OCI-LY3 (cell line): ENCODE results near the gene FAM241B.

ENCODE experiments used
- H2AFZ ChIP-seq: fragments of 200-600, 300-600 bp; shearing (Covaris generic); 2 replicates; pipeline ENCODE4 v1.6.0; 2014; ENCODE audit warnings: antibody characterized with exemption, low read depth, low read length
- H3K27ac ChIP-seq: fragments of 200-600, 300-600 bp; sonication (generic); 2 replicates; pipeline ENCODE4 v1.5.1; 2014; ENCODE audit warnings: mild to moderate bottlenecking, low read length, moderate library complexity, mixed read lengths
- H3K27me3 ChIP-seq: fragments of 200-600, 300-600 bp; sonication (generic); 2 replicates; pipeline ENCODE4 v1.6.1; 2014; ENCODE audit warnings: low read depth, low read length, mixed read lengths
- H3K36me3 ChIP-seq: fragments of 200-600, 300-600 bp; sonication (generic); replicated peaks from 2 replicates; pipeline ENCODE3; 2014; ENCODE audit warnings: low read depth, low read length, mixed read lengths
- H3K4me1 ChIP-seq: fragments of 300-600, 200-600 bp; sonication (generic); 2 replicates; pipeline ENCODE4 v1.6.1; 2014; ENCODE audit warnings: low read length, mixed read lengths
- H3K4me2 ChIP-seq: fragments of 200-600, 300-600 bp; sonication (generic); 2 replicates; pipeline ENCODE4 v1.6.1; 2014; ENCODE audit warnings: low read length, mixed read lengths
- H3K4me3 ChIP-seq: fragments of 300-600, 200-600 bp; sonication (generic); 2 replicates; pipeline ENCODE4 v1.5.1; 2014; ENCODE audit warnings: antibody characterized with exemption, mild to moderate bottlenecking, low read length, moderate library complexity
- H3K79me2 ChIP-seq: fragments of 300-600, 200-600 bp; shearing (Covaris generic); 2 replicates; pipeline ENCODE4 v1.6.1; 2014; ENCODE audit warnings: mild to moderate bottlenecking, low read length, mixed read lengths
- H3K9ac ChIP-seq: fragments of 300-600, 200-600 bp; shearing (Covaris generic); 2 replicates; pipeline ENCODE4 v1.6.0; 2014; ENCODE audit warnings: mild to moderate bottlenecking, low read length, moderate library complexity
- H3K9me3 ChIP-seq: fragments of 200-600, 300-600 bp; shearing (Covaris generic); 2 replicates; pipeline ENCODE4 v1.6.1; 2014; ENCODE audit warnings: low read length, mixed read lengths; ENCODE audit not compliant: insufficient read depth
- H4K20me1 ChIP-seq: fragments of 200-600, 300-600 bp; sonication (generic); 2 replicates; pipeline ENCODE4 v1.6.1; 2016; ENCODE audit warnings: low read length, mixed read lengths; ENCODE audit not compliant: insufficient read depth
- CTCF ChIP-seq: fragments of 200-600, 300-600 bp; sonication (generic); IDR thresholded peaks from 2 replicates; pipeline ENCODE4 v1.5.1; 2014; ENCODE audit warnings: antibody characterized with exemption, low read length, low read depth
- EZH2phosphoT487 ChIP-seq: fragments of 200-600 bp; shearing (Covaris generic); IDR thresholded peaks from 2 replicates; pipeline ENCODE4 v1.6.1; 2018; ENCODE audit warnings: antibody characterized with exemption, mixed run types, low read depth

FAM241B gene

GRCh38 chr10:69643779-69644657 is 14.0 kb downstream of the FAM241B start:
- no peaks in the 10 kb centered on the region for H3K27me3 ChIP-seq
- H3K4me1 ChIP-seq: no peaks in the 10 kb centered on the region
- TF ChIP-seq CTCF (no peak), EZH2phosphoT487 (no peak)
- no peaks in the 10 kb centered on the region for H4K20me1 ChIP-seq
- H3K4me3 ChIP-seq: no peak overlapping the region
- H3K9me3 ChIP-seq: no peaks in the 10 kb centered on the region
- no peak overlapping the region for H3K27ac ChIP-seq
- H3K79me2 ChIP-seq: no peaks in the 10 kb centered on the region
- no peak overlapping the region for H2AFZ ChIP-seq
- H3K9ac ChIP-seq: no peak overlapping the region
- no peaks in the 10 kb centered on the region for H3K36me3 ChIP-seq
- no peak overlapping the region for H3K4me2 ChIP-seq

DNA sequence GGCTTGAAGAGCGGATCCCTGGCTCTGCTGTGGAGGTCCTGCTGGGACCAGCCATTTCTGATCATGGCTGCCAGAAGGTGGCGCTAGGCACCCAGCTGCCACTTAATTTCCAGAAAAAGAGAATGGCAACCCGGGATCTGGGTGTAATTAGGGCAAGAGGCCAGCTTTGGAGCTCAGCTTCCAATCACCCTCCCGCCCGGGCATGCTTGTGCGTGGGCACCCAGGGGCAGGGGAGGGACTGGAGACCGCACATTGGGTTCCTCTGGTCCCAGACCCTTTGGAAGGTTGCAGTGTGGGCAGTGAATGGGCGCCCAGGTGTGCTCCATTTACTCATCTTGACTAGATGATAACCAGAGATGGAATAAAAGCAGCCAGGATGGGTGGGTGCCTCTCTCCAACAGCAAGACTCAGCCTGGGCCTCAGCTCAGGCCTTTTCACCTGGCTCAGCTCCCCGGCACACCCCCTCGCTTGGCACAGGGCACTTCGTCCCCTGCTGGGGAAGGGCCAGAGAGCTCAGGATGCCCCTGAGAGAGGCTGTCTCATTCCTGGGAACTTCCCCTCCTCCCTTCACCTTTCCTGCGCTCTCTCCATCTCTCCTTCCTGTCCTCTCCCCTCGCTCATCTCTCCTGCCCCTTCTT is 14.7 kb downstream of the FAM241B start:
- H4K20me1 ChIP-seq: no peaks in the 10 kb centered on the region
- no peak overlapping the region for H3K27ac ChIP-seq
- H3K4me2 ChIP-seq: no peak overlapping the region
- no peaks in the 10 kb centered on the region for H3K36me3 ChIP-seq
- no peaks in the 10 kb centered on the region for H3K79me2 ChIP-seq
- no peaks in the 10 kb centered on the region for H3K9me3 ChIP-seq
- no peaks in the 10 kb centered on the region for H3K4me1 ChIP-seq
- no peak overlapping the region for H2AFZ ChIP-seq
- no peak overlapping the region for H3K9ac ChIP-seq
- TF ChIP-seq EZH2phosphoT487 (no peak), CTCF (peak; percentile 75)
- no peaks in the 10 kb centered on the region for H3K27me3 ChIP-seq
- no peak overlapping the region for H3K4me3 ChIP-seq

GRCh38 chr10:69645296-69646184 is 15.5 kb downstream of the FAM241B start:
- Histone ChIP-seq H3K27me3 (no peaks in the 10 kb centered on the region), H3K4me2 (no peak overlapping the region), H3K36me3 (no peaks in the 10 kb centered on the region), H4K20me1 (no peaks in the 10 kb centered on the region), H3K27ac (no peak overlapping the region), H3K4me3 (no peak overlapping the region), H3K9ac (no peak overlapping the region), H3K79me2 (no peaks in the 10 kb centered on the region), H2AFZ (no peak overlapping the region), H3K4me1 (no peaks in the 10 kb centered on the region), H3K9me3 (no peaks in the 10 kb centered on the region)
- TF ChIP-seq CTCF (no peak), EZH2phosphoT487 (no peak)
